Mesenteric fat pad (tissue), 1 donor: ENCODE data around the gene SCAF1. TPM values are rescaled to one million over a fixed set of nuclear protein-coding genes. Genes with fewer than 3 reads are reported as not detected.
A peak's percentile ranks its signal among the peaks of the same experiment; 100 is the strongest.

Source experiments
- DNase-seq: peaks from one replicate; pipeline ENCODE4 v3.0.0-alpha.2; 2020; ENCODE audit warnings: low spot score
- long read RNA-seq: library from polyadenylated mRNA; unstranded; transcript quantifications from one replicate; pipeline ENCODE4 v2.0.0, GENCODE V29; 2020
- total RNA-seq: library from RNA; stranded (reverse); fragmentation: NEBNext Ultra II Directional; extraction: Animal tissue kit (Norgen Biotek cat#: 25700); gene quantifications from one replicate; pipeline ENCODE4 v1.2.1, GENCODE V29; 2021
- donor health status: DM: yes; HTN: yes; CAD: no.

Gene SCAF1, protein sequence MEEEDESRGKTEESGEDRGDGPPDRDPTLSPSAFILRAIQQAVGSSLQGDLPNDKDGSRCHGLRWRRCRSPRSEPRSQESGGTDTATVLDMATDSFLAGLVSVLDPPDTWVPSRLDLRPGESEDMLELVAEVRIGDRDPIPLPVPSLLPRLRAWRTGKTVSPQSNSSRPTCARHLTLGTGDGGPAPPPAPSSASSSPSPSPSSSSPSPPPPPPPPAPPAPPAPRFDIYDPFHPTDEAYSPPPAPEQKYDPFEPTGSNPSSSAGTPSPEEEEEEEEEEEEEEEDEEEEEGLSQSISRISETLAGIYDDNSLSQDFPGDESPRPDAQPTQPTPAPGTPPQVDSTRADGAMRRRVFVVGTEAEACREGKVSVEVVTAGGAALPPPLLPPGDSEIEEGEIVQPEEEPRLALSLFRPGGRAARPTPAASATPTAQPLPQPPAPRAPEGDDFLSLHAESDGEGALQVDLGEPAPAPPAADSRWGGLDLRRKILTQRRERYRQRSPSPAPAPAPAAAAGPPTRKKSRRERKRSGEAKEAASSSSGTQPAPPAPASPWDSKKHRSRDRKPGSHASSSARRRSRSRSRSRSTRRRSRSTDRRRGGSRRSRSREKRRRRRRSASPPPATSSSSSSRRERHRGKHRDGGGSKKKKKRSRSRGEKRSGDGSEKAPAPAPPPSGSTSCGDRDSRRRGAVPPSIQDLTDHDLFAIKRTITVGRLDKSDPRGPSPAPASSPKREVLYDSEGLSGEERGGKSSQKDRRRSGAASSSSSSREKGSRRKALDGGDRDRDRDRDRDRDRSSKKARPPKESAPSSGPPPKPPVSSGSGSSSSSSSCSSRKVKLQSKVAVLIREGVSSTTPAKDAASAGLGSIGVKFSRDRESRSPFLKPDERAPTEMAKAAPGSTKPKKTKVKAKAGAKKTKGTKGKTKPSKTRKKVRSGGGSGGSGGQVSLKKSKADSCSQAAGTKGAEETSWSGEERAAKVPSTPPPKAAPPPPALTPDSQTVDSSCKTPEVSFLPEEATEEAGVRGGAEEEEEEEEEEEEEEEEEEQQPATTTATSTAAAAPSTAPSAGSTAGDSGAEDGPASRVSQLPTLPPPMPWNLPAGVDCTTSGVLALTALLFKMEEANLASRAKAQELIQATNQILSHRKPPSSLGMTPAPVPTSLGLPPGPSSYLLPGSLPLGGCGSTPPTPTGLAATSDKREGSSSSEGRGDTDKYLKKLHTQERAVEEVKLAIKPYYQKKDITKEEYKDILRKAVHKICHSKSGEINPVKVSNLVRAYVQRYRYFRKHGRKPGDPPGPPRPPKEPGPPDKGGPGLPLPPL
- 64.3 TPM for total RNA-seq
- long read RNA-seq, partial matches to known transcripts, result 6 of 6 reads
- long read RNA-seq, other reads (novel, unspliced or antisense), result 0 of 6 reads

DNA sequence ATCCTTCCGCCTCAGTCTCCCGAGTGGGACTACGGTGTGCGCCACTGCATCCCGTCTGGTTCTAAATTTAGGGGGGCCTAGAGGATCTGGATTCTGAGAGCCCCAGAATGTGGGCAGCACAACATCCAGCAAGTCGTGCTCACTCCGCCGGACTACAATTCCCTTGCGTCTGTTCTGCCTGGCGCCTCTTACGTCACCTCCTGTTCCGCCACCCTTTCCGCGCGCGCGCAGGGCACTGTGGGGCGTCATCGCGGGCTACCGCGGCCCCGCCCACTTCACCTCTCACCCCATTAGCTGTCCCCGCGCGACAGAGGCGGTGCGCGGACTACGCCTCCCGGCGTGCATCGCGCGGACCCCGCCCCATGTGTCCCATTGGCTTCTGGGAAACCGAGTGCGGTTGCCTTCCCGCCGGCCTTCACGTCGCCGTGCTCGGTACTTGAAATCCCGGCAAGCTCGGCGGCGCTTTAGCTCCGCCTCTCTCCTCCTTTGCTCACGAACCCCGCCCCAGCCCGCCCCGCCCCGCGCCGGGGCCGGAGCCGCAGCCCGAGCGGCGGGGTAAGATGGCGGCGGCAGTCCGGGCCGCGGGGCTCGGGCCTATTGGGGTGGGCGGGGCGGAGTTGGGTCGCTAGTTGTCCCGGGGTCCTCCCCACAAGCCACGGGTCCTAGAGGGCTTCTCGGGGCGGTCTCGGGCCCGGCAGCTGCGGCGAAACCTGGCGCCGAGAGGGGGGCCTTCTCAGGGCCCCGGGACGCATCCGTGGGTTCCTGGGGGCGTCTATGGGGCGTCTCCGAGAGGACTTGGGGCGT lies at the start of gene SCAF1:
SCAF1 (plus strand) TSS at position 522 of the 804 bp plus-strand sequence. CDS start 2,818 bp downstream, outside the sequence.
- peak; percentile 100 for DNase-seq

DNA sequence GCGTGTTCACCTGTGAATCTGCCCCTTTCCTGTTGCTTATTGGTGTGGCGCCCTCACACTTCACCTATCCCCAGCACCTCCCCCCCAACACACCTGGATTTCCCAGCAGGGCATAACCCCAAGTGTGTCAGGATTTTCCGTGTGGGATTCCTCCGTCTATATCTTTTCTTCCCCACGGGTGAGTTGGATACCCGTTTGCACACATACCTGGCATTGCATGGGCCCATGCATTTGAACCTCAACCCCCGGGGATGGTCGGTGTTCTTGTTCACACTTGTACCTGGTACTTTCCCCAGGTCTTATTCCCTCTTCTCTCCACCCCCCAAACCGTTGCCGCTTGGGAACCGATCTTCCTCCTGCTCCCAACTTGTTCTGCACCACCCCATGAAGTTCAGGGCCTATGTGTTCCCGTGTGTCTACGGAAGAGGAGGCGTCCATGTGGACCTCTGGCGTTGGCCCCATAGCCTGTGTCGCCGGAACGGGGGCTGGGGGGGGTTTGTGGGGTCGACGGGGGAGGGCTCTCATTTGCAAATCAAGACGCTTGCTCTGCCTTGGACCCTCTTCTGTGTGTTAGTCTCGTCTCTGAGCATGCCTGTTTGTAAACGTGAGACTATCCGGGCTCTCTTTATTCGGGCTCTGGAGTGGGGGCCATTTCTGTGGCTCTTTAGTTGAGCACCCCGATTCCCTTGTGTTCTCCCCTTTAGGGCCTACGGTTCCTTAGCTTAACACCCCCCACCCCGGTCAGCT lies 49.4 kb upstream of the SCAF1 start:
- no peak for DNase-seq

DNA sequence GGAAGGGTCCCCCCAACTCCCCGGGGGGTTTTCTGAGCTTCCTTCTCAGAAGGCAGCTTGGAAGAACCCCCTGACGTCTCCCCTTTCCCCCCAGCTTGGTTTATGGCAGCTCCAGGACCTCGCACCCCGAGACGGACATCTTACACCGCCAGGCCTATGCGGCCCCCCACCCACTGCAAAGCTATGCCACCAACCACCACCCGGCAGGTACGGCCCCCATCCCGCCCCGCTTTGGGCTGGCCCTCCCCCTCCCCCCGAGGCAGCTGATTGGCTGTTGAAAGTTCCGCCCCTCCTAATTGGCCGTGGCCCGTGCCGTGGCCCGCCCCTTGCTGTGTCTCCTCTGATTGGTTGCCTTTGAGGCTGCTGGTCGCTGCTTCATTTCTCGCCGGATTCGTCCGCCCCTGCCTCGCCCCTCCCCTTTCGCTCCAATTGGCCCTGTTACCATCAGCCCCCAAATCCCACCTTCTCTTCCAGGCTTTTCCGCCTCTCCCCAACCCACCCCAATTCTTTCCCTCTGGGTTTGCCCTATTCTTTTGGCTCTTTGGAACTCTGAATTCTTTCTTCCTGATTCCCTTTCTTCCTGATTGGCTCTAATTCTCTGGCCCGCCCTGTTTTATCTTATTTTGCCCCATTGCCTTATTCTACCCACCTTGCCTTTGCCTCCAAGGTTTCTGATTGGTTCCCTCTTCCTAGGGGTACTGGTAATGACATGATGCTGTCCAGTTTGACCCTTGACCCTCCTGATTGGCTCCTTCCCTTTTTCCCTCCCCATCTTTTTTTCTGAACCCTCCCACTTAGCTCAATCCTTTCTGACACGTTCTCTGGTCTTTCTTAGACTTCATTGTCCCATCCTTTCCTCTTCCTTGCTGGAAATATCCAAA lies 48.5 kb upstream of the SCAF1 start:
- DNase-seq, result peak; percentile 96

DNA sequence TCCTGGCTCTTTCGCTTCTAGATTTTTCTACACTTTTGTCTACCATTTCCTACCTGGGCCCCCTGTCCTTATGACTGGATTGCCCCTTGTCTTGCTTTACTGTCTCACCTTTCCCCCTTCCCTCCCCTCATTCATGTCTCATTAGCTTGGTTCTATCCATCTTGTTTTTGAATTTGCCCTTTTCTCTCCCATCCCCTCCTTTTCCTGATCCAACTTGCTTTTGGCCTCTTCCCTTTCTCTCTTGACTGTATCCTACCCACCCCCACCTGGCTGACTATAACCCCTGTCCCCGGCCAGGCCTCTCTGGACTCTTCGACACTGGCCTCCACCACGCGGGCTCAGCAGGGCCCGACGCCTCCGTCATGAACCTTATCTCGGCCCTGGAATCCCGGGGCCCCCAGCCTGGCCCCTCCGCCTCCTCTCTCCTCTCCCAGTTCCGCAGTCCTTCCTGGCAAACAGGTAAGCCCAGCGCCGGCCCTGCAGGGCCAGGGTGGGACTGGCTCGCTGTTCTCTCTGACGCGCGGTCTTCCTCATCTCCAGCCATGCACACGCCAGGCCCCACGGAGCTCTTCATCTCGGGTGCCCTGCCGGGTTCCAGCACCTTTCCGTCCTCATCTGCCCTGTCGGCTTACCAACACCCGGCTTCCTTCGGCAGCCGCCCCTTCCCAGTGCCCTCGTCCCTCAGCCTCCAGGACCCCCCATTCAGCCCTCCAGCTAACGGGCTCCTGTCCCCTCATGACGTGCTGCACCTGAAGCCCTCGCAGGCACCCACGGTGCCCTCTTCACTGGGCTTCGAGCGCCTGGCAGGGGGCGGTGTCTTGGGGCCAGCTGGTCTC lies 47.6 kb upstream of the SCAF1 start:
- no peak for DNase-seq

DNA sequence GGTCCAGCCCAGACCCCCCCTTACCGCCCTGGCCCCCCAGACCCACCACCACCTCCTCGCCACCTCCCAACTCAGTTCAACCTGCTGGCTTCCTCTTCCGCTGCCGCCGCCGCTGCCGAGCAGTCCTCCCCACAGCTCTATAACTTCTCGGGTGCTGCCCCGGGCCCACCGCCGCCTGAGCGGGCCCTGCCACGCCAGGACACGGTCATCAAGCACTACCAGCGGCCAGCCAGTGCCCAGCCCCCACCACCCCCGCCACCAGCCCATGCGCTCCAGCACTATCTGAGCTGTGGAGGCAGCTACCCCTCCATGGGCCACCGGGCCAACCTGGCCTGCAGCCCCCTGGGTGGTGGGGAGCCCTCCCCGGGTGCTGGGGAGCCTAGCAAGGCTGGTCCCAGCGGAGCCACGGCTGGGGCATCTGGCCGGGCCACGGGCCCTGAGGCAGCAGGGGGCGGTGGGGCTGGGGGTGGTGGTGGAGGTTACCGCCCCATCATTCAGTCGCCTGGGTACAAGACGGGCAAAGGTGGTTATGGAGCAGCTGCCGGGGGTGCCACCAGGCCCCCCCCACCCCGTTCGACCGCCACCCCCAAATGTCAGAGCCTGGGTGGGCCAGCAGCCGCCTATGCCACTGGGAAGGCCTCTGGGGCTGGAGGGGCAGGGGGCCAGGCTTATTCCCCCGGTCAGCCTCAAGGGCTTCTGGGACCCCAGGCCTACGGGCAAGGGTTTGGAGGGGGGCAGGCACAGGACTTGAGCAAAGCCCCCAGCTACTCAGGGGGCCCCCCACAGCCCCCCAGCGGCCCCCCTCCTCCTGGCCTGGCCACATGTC lies 46.8 kb upstream of the SCAF1 start:
- no peak for DNase-seq

DNA sequence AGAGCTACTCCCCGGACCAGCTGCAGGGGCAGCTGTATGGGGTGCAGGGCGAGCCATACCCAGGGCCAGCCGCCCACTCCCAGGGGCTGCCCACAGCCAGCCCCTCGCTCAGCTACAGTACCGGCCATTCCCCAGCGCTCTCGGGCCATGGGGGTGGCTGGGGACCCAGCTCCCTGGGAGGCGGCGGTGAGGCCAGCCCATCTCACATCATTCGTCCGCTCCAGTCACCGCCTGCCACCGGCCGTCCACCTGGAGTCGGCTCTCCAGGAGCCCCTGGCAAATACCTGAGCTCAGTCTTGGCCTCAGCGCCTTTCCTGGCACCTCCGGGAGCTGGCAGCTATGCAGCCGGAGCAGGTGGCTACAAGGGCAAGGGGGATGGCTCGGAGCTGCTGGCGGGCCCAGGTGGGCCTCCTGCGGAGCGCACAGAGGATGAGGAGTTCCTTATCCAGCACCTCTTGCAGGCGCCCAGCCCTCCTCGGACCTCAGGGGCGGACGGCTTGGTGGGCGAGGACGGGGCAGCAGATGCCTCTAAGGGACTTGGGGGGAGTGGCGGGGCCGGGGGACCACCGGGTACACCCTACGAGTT lies 46.1 kb upstream of the SCAF1 start:
- no peak for DNase-seq

DNA sequence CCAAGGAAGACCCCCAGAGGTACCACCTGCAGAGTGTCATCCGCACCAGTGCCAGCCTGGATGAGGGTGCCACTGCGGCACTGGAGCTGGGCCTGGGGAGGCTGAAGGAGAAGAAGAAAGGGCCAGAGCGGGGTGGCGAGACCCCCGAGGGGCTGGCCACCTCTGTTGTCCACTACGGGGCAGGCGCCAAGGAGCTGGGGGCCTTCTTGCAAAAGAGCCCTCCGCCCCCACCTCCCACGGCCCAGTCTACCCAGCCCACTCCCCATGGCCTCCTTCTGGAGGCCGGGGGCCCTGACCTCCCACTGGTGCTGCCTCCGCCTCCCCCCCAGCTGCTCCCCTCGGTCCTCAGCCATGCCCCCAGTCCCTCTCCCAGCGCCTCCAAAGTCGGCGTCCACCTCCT lies 45.6 kb upstream of the SCAF1 start:
- DNase-seq, result no peak

DNA sequence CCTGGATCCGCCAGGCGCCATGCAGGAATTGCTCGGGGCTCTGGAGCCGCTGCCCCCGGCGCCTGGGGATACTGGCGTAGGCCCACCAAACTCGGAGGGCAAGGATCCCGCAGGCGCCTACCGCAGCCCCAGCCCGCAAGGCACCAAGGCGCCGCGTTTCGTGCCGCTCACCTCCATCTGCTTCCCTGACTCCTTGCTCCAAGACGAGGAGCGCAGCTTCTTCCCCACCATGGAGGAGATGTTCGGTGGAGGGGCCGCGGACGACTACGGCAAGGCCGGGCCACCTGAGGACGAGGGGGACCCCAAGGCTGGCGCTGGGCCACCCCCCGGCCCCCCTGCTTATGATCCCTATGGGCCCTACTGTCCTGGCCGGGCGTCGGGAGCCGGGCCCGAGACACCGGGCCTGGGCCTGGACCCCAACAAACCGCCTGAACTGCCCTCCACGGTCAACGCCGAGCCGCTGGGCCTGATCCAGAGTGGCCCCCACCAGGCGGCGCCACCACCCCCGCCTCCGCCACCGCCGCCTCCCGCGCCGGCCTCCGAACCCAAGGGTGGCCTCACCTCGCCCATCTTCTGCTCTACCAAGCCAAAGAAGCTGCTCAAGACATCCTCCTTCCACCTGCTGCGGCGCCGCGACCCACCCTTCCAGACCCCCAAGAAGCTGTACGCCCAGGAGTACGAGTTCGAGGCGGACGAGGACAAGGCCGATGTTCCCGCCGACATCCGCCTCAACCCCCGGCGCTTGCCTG lies 44.9 kb upstream of the SCAF1 start:
- DNase-seq, result no peak

DNA sequence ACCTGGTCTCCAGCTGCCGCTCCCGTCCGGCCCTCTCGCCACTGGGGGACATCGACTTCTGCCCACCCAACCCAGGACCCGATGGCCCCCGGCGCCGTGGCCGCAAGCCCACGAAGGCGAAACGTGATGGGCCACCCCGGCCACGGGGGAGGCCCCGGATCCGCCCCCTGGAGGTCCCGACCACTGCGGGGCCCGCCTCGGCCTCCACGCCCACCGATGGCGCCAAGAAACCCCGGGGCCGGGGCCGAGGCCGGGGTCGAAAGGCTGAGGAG lies 44.4 kb upstream of the SCAF1 start:
- DNase-seq, result no peak

DNA sequence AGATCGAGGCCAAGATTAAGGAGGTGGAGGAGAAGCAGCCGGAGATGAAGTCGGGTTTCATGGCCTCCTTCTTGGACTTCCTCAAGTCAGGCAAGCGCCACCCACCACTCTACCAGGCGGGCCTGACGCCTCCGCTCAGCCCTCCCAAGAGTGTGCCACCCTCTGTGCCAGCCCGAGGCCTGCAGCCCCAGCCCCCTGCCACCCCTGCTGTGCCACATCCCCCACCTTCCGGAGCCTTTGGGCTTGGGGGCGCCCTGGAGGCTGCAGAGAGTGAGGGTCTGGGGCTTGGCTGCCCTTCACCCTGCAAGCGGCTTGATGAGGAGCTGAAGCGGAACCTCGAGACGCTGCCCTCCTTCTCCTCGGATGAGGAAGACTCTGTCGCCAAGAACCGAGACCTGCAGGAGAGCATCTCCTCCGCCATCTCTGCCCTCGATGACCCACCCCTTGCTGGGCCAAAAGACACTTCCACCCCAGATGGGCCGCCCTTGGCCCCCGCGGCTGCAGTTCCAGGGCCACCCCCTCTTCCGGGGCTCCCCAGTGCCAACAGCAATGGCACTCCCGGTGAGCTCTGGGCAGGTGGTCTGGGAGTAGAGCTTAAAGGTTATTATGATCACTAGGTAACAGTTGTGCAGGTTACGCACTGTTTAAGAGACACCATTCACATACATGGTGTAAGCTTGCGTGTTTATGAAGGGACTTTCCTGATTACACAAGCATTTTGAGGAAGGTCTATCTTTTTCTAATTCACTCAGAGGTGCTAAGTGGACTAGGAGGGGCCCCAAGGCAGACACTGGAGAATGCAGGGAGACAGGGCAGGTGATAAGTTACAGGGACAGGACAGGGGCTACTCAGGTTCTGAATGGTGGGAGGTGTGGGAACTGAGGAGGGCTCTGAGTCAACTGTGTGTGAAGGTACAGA lies 42.4 kb upstream of the SCAF1 start:
- DNase-seq, result no peak

DNA sequence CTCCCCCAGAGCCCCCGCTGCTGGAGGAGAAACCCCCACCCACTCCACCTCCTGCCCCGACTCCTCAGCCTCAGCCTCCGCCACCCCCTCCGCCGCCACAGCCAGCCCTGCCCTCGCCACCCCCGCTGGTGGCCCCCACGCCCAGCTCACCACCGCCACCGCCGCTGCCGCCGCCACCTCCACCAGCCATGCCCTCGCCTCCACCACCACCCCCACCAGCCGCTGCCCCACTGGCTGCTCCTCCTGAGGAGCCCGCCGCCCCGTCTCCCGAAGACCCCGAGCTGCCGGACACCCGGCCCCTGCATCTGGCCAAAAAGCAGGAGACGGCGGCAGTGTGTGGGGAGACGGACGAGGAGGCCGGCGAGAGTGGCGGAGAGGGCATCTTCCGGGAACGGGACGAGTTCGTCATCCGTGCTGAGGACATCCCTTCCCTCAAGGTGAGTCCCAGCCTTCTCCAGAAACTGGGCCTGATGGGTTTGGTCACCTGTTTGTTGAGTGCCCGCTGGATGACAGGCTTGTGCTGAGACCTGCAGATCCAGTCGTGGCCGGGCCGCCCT lies 40.4 kb upstream of the SCAF1 start:
- DNase-seq, result no peak

DNA sequence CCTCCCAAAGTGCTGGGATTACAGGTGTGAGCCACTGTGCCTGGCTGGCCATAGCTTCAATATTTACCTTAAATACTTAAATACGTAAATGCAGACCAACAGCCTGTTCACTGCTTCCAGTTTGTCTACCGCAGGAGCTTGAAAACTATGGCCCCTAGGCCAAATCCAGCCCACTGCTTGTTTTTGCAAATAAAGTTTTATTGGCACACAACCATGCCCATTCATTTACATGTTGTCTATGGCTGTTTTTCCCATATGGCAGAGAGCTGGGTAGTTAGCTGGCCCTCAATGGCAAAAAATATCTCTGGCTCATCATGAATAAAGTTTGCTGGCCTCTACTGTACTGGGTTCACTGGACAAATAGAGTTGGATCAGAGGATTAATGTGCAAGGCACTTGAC lies 39.2 kb upstream of the SCAF1 start:
- no peak for DNase-seq

DNA sequence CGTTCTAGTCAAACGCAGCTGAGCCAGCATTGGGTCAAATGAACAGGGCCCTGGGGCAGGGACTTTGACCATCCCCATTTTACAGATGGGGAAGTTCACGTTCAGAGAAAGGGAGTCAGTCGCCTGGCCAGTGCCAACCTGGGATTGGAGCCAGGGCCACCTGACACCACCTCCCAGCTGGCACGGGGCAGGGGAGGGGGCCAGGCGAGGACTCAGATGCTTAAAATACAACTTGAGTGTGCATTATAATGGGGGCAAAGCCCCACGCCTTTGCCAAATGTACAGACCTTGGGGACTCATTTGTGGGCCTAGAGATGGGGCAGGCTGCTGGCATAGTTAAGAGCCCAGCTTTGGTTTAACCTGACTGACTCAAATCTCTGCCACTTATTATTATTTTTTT lies 36.4 kb upstream of the SCAF1 start:
- DNase-seq, result no peak

DNA sequence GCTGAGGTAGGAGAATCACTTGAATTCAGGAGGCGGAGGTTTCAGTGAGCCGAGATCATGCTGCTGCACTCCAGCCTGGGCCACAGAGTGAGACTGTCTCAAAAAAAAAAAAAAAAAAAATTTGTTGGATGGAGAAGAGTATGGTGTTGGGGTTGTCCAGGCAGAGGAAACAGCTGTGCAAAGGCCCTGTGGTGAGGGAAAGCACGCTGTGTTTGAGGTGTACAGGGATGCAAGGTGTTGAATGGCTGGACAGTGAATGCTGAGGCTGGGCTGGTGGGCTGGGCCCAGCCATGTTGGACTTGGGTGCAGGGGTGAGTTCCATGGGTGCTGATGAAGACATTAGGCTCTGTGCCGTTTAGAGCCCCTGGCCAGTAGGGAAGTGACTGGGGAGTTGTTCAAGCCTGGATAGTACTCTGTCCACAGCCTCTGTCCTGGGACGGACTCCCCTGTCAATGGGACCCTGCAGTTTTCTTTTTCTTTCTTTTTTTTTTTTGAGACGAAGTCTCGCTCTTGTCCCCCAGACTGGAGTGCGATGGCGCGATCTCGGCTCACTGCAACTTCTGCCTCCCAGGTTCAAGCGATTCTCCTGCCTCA lies 32.4 kb upstream of the SCAF1 start:
- DNase-seq, result no peak
